Hepatocyte (in vitro differentiated cells): ENCODE measurements around the gene GLIS2. TPM values are rescaled to one million over a fixed set of nuclear protein-coding genes. Genes with fewer than 3 reads are reported as not detected.

ENCODE experiments used
- DNase-seq: peaks from one replicate; pipeline ENCODE4 v3.0.0-alpha.2; 2016; ENCODE audit warnings: low spot score
- H2AFZ ChIP-seq: fragments of 200-600 bp; sonication (generic); 2 replicates; pipeline ENCODE4 v1.6.0; 2016; ENCODE audit warnings: antibody characterized with exemption, mild to moderate bottlenecking
- H3K27ac ChIP-seq: fragments of 200-600 bp; sonication (generic); 2 replicates; pipeline ENCODE4 v1.5.1; 2016; ENCODE audit warnings: mild to moderate bottlenecking
- H3K27me3 ChIP-seq: fragments of 200-600 bp; sonication (generic); 2 replicates; pipeline ENCODE4 v1.6.1; 2016
- H3K36me3 ChIP-seq: fragments of 200-600 bp; sonication (generic); replicated peaks from 2 replicates; pipeline ENCODE4 v1.5.1; 2016; ENCODE audit warnings: low read depth; ENCODE audit not compliant: insufficient read depth
- H3K4me1 ChIP-seq: fragments of 200-600 bp; sonication (generic); 2 replicates; pipeline ENCODE4 v1.5.1; 2016; ENCODE audit warnings: mild to moderate bottlenecking, moderate library complexity; ENCODE audit not compliant: insufficient read depth
- H3K4me2 ChIP-seq: fragments of 200-600 bp; sonication (generic); 2 replicates; pipeline ENCODE4 v1.6.0; 2016
- H3K4me3 ChIP-seq: fragments of 200-600 bp; sonication (generic); 2 replicates; pipeline ENCODE4 v1.5.1; 2016; ENCODE audit warnings: mild to moderate bottlenecking
- H3K79me2 ChIP-seq: fragments of 200-600 bp; sonication (generic); 2 replicates; pipeline ENCODE4 v1.6.0; 2017; ENCODE audit warnings: mild to moderate bottlenecking
- H3K9me2 ChIP-seq: fragments of 200-600 bp; sonication (generic); replicated peaks from 2 replicates; pipeline ENCODE4 v1.6.0; 2017; ENCODE audit warnings: mild to moderate bottlenecking; ENCODE audit not compliant: insufficient read depth
- H3K9me3 ChIP-seq: fragments of 200-600 bp; sonication (generic); 2 replicates; pipeline ENCODE4 v1.5.1; 2016; ENCODE audit warnings: low read depth, mild to moderate bottlenecking
- H4K20me1 ChIP-seq: fragments of 200-600 bp; sonication (generic); 2 replicates; pipeline ENCODE4 v1.6.0; 2016; ENCODE audit warnings: mild to moderate bottlenecking; ENCODE audit not compliant: insufficient read depth, poor library complexity, severe bottlenecking
- CTCF ChIP-seq: fragments of 200-600 bp; sonication (generic); IDR thresholded peaks from 2 replicates; pipeline ENCODE4 v1.5.1; 2016; ENCODE audit warnings: antibody characterized with exemption, mild to moderate bottlenecking; ENCODE audit not compliant: poor library complexity
- EZH2 ChIP-seq: fragments of 200-600 bp; sonication (generic); IDR thresholded peaks from 2 replicates; pipeline ENCODE4 v1.6.1; 2016; ENCODE audit warnings: antibody characterized with exemption, mild to moderate bottlenecking, borderline replicate concordance
- EZH2phosphoT487 ChIP-seq: fragments of 200-600 bp; sonication (generic); IDR thresholded peaks from one replicate; pipeline ENCODE4 v1.6.1; 2018; ENCODE audit warnings: antibody characterized with exemption, mild to moderate bottlenecking, low read depth, moderate library complexity; ENCODE audit not compliant: unreplicated experiment, severe bottlenecking
- WGBS: methylation state at CpG from one replicate; pipeline ENCODE4 v1.1.6; 2016; ENCODE audit warnings: low lambda C conversion rate; ENCODE audit errors: missing lambda C conversion rate; 5-methylcytosine and 5-hydroxymethylcytosine counted together
- polyA plus RNA-seq: library from polyadenylated mRNA; unstranded; fragments of >200 nt; fragmentation: Nextera tagmentation; extraction: Ambion mirVana; gene quantifications from 2 replicates; pipeline ENCODE4 v1.2.1, GENCODE V29; 2016
- total RNA-seq: library from RNA; depleted of rRNA; stranded (reverse); fragments of >200 nt; gene quantifications from 2 replicates; pipeline ENCODE4 v1.2.3, GENCODE V29; 2014

Gene GLIS2
- total and polyA plus RNA-seq, 2 experiments from 2014 or later: 3.6 to 11.3 TPM

- no peak overlapping the region for H2AFZ ChIP-seq
- H3K4me1 ChIP-seq: peaks cover 19% of the 10 kb centered on the region
- no peaks in the 10 kb centered on the region for H3K79me2 ChIP-seq
- no peak overlapping the region for H3K4me2 ChIP-seq
- no peaks in the 10 kb centered on the region for H3K36me3 ChIP-seq
- H3K27ac ChIP-seq: peak overlapping the region; percentile 47
- H3K27me3 ChIP-seq: no peaks in the 10 kb centered on the region
- DNase-seq: peak; percentile 61
- 73% methylated on average over 8 of the region's 8 CpGs for WGBS
- no peaks in the 10 kb centered on the region for H3K9me3 ChIP-seq
- H3K4me3 ChIP-seq: no peak overlapping the region
- H4K20me1 ChIP-seq: no peaks in the 10 kb centered on the region
- TF ChIP-seq CTCF (peak; percentile 33), EZH2phosphoT487 (no peak), EZH2 (no peak)
- no peaks in the 10 kb centered on the region for H3K9me2 ChIP-seq
Measured at GRCh38 chr16:4290236-4290830, 25.5 kb upstream of the GLIS2 start.

DNA sequence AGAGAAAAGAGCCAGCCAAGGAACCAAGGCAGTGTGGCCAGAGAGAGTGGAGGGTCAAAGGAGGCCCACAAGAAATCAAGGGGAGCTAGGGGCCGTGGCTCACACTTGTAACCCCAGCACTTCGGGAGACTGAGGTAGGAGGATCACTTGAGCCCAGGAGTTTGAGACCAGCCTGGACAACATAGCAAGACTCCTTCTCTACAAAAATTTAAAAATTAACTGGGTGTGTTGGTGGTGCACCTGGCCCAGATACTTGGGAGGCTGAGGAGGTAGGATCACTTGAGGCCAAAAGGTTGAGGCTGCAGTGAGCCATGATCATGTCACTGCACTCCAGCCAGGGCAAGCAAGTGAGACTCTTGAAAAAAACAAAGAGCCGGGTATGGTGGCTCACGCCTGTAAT, 24.2 kb upstream of the GLIS2 start:
- Histone ChIP-seq H2AFZ (no peak overlapping the region), H3K4me1 (peaks cover 19% of the 10 kb centered on the region), H3K36me3 (no peaks in the 10 kb centered on the region), H3K9me3 (no peaks in the 10 kb centered on the region), H3K4me3 (no peak overlapping the region), H3K27me3 (no peaks in the 10 kb centered on the region), H3K79me2 (no peaks in the 10 kb centered on the region), H3K27ac (no peak overlapping the region), H4K20me1 (no peaks in the 10 kb centered on the region), H3K4me2 (no peak overlapping the region), H3K9me2 (no peaks in the 10 kb centered on the region)
- no peak for TF ChIP-seq EZH2
- TF ChIP-seq CTCF: no peak
- no peak for TF ChIP-seq EZH2phosphoT487
- WGBS: 90% methylated on average over 4 of the region's 4 CpGs
- no peak for DNase-seq

DNA sequence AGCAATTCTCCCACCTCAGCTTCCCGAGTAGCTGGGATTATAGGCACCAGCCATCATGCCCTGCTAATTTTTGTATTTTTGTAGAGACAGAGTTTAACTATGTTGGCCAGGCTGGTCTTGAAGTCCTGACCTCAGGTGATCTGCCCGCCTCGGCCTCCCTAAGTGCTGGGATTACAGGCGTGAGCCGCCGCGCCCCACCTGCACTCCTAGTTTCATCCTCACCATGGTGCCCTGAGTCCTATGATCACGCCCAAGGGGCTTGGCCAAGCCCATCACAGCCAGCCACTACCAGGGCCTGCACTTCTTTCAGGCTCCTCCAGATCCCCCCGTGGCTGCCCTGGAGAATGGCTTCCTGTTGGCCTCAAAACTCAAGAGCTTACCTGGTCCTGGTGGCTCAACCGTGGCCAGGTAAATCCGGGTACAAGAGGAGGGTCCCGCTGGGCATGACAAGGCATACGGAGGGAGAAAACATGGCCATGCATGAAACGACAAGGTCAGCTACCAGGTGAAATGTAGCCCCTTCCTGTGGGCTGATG, 22.6 kb upstream of the GLIS2 start:
- DNase-seq: no peak
- 70% methylated on average over 14 of the region's 14 CpGs for WGBS
- no peak overlapping the region for H2AFZ ChIP-seq

More for the DNA sequence above, 22.6 kb upstream of the GLIS2 start:
- Histone ChIP-seq H3K4me2 (peak overlapping the region; percentile 62), H3K9me2 (no peaks in the 10 kb centered on the region), H4K20me1 (no peaks in the 10 kb centered on the region), H3K4me3 (no peak overlapping the region), H3K4me1 (peaks cover 21% of the 10 kb centered on the region), H3K27me3 (no peaks in the 10 kb centered on the region), H3K79me2 (peaks cover 11% of the 10 kb centered on the region), H3K27ac (peak overlapping the region; percentile 79), H3K36me3 (no peaks in the 10 kb centered on the region), H3K9me3 (no peaks in the 10 kb centered on the region)
- TF ChIP-seq EZH2 (no peak), EZH2phosphoT487 (no peak), CTCF (no peak)
